SK-N-SH treated with all-trans-retinoic acid at 6 μM for 48 hours (cell line): ENCODE results near the gene PTPRD.

ENCODE experiments used
- ARNTL ChIP-seq: fragments of 450-650 bp; formaldehyde crosslinking; IDR thresholded peaks from 2 replicates; pipeline ENCODE4 v1.5.0; 2020; ENCODE audit warnings: low read depth, mild to moderate bottlenecking, moderate library complexity, borderline replicate concordance
- BACH2 ChIP-seq: fragments of 250-450 bp; sonication (Bioruptor Pico); IDR thresholded peaks from 2 replicates; pipeline ENCODE4 v1.9.0; 2021; ENCODE audit warnings: mild to moderate bottlenecking, borderline replicate concordance
- GLIS3 ChIP-seq: fragments of 250-450 bp; sonication (Bioruptor Pico); IDR thresholded peaks from 2 replicates; pipeline ENCODE4 v1.5.0; 2020; ENCODE audit warnings: mild to moderate bottlenecking, moderate library complexity
- OSR1 ChIP-seq: fragments of 250-450 bp; sonication (Bioruptor Pico); IDR thresholded peaks from 2 replicates; pipeline ENCODE4 v1.8.0; 2022; ENCODE audit warnings: moderate library complexity, mild to moderate bottlenecking, inconsistent platforms
- PATZ1 ChIP-seq: fragments of 250-450 bp; sonication (Bioruptor Pico); IDR thresholded peaks from 2 replicates; pipeline ENCODE4 v1.8.0; 2020; ENCODE audit warnings: mild to moderate bottlenecking, moderate library complexity, borderline replicate concordance
- RARB ChIP-seq: fragments of 250-450 bp; sonication (Bioruptor Pico); IDR thresholded peaks from 2 replicates; pipeline ENCODE4 v1.8.0; 2021; ENCODE audit warnings: mild to moderate bottlenecking, moderate library complexity
- SNAI2 ChIP-seq: fragments of 250-450 bp; sonication (Bioruptor Pico); IDR thresholded peaks from 2 replicates; pipeline ENCODE4 v1.5.0; 2020; ENCODE audit warnings: mild to moderate bottlenecking, moderate library complexity
- ZFP3 ChIP-seq: fragments of 250-450 bp; sonication (Bioruptor Pico); IDR thresholded peaks from 2 replicates; pipeline ENCODE4 v1.5.0; 2020; ENCODE audit warnings: mild to moderate bottlenecking, moderate library complexity
- ZFP30 ChIP-seq: fragments of 450-650 bp; formaldehyde crosslinking; IDR thresholded peaks from 2 replicates; pipeline ENCODE4 v1.5.0; 2022; ENCODE audit warnings: mild to moderate bottlenecking, moderate library complexity
- ZNF565 ChIP-seq: fragments of 450-650 bp; formaldehyde crosslinking; conservative IDR thresholded peaks from 2 replicates; pipeline ENCODE4 v1.5.0; 2020; ENCODE audit warnings: low read depth, mild to moderate bottlenecking, moderate library complexity
- ZNF8 ChIP-seq: fragments of 450-650 bp; formaldehyde crosslinking; IDR thresholded peaks from 2 replicates; pipeline ENCODE4 v1.5.0; 2020; ENCODE audit warnings: mild to moderate bottlenecking, moderate library complexity

GRCh38 chr9:10041726-10042229 lies 571.0 kb downstream of the PTPRD start:
- TF ChIP-seq PATZ1 (CRISPR knock-in tag) (no peak), ZFP30 (CRISPR knock-in tag) (no peak), ZNF8 (no peak), SNAI2 (CRISPR knock-in tag) (no peak), ZNF565 (CRISPR knock-in tag) (no peak), GLIS3 (CRISPR knock-in tag) (no peak), ZFP3 (CRISPR knock-in tag) (no peak), RARB (CRISPR knock-in tag) (no peak), BACH2 (CRISPR knock-in tag) (no peak), ARNTL (no peak), OSR1 (no peak)
